Measurements from ENCODE around the gene PLAAT1.

PLAAT1 gene

DNA sequence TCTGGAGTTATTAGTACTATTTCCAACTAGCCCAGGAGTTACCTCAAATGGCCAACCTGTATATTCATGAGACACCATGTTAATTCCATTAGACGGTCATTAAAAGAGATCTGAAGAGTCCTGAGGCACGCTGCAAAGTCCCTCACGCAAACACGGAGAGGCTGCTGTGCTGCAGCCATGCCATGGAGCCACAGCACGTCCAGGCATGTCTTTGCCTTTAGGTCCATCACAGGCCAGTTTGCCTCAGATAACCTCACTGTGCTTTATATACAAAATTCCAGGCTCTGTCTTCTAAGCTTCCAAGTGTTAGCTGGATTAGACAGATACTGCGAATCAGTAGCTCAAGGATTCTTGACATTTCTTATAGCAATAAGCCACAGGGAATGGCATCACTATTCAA is 9.8 kb upstream of the PLAAT1 start:
- H3K79me2 ChIP-seq, result no peaks in the 10 kb centered on the region
- TF ChIP-seq, protein P1, sequence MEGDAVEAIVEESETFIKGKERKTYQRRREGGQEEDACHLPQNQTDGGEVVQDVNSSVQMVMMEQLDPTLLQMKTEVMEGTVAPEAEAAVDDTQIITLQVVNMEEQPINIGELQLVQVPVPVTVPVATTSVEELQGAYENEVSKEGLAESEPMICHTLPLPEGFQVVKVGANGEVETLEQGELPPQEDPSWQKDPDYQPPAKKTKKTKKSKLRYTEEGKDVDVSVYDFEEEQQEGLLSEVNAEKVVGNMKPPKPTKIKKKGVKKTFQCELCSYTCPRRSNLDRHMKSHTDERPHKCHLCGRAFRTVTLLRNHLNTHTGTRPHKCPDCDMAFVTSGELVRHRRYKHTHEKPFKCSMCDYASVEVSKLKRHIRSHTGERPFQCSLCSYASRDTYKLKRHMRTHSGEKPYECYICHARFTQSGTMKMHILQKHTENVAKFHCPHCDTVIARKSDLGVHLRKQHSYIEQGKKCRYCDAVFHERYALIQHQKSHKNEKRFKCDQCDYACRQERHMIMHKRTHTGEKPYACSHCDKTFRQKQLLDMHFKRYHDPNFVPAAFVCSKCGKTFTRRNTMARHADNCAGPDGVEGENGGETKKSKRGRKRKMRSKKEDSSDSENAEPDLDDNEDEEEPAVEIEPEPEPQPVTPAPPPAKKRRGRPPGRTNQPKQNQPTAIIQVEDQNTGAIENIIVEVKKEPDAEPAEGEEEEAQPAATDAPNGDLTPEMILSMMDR (IDR thresholded peaks at IDR 0.05), result no peak

DNA sequence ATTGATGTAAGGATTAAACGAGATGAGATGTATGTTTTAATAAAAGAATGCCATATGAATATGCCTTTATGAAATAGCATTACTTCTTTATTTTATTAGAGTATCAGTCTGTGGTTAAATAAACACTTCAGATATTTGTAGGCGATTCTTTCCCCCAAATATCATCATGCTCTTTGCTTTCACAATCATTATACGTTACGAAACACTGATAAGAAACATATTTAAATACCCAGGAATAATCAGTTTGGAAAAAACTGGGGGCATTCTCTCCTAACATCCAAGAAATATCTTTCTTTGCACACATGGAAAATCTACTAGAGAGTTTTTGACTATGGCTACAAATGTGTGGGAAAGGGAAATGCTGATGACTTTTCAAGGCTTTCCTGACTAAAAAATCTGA is 4.4 kb upstream of the PLAAT1 start:
- TF ChIP-seq, protein P1 (IDR thresholded peaks at IDR 0.05), result no peak
- no peak overlapping the region for H3K27ac ChIP-seq
- H3K36me3 ChIP-seq (ENCODE audit: control insufficient read depth, insufficient read depth, low read length), result no peaks in the 10 kb centered on the region
- H2AFZ ChIP-seq, result no peak overlapping the region
- H3K9ac ChIP-seq, result no peak overlapping the region
- no peaks in the 10 kb centered on the region for H3K9me3 ChIP-seq (ENCODE audit: control insufficient read depth, low read length)
- H3K4me2 ChIP-seq (ENCODE audit: low read length), result no peak overlapping the region
- no peaks in the 10 kb centered on the region for H3K4me1 ChIP-seq
- no peak overlapping the region for H3K4me3 ChIP-seq (ENCODE audit: low read depth, low read length)
- H3K27me3 ChIP-seq (ENCODE audit: control insufficient read depth, insufficient read depth, low read length), result no peaks in the 10 kb centered on the region
- H3K79me2 ChIP-seq, result no peaks in the 10 kb centered on the region

More for the DNA sequence above, 9.8 kb upstream of the PLAAT1 start:
- Histone ChIP-seq H3K27ac (no peak overlapping the region), H3K4me1 (no peaks in the 10 kb centered on the region), H3K4me2 (ENCODE audit: low read length) (no peak overlapping the region), H3K27me3 (ENCODE audit: control insufficient read depth, insufficient read depth, low read length) (no peaks in the 10 kb centered on the region), H3K9me3 (ENCODE audit: control insufficient read depth, low read length) (no peaks in the 10 kb centered on the region), H3K4me3 (ENCODE audit: low read depth, low read length) (no peak overlapping the region), H2AFZ (no peak overlapping the region), H3K9ac (no peak overlapping the region), H3K36me3 (ENCODE audit: control insufficient read depth, insufficient read depth, low read length) (no peaks in the 10 kb centered on the region)

DNA sequence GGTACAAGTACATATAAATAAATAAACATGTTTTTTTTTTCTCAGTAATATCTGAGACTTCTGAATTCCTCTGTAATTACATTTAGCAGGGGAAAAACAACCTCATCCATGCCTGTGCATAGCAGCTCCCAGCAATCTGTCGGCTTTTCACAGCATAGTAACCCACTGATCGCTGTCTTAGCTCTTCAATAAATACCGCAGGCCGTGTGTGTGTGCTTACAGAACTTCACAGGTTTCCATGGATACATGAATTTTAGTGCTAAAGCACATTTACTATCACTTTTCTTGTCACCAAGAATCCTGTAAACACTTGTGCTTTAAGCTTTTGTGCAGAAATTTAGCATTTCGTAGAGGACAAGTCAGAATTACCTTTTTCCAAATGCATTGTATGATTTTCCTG is 4.0 kb upstream of the PLAAT1 start:
- Histone ChIP-seq H3K4me2 (ENCODE audit: low read length) (no peak overlapping the region), H3K4me1 (no peaks in the 10 kb centered on the region), H3K4me3 (ENCODE audit: low read depth, low read length) (no peak overlapping the region), H3K27me3 (ENCODE audit: control insufficient read depth, insufficient read depth, low read length) (no peaks in the 10 kb centered on the region), H3K36me3 (ENCODE audit: control insufficient read depth, insufficient read depth, low read length) (no peaks in the 10 kb centered on the region), H3K79me2 (no peaks in the 10 kb centered on the region), H3K9me3 (ENCODE audit: control insufficient read depth, low read length) (no peaks in the 10 kb centered on the region), H2AFZ (no peak overlapping the region), H3K9ac (no peak overlapping the region), H3K27ac (no peak overlapping the region)
- TF ChIP-seq, protein P1 (IDR thresholded peaks at IDR 0.05), result no peak

DNA sequence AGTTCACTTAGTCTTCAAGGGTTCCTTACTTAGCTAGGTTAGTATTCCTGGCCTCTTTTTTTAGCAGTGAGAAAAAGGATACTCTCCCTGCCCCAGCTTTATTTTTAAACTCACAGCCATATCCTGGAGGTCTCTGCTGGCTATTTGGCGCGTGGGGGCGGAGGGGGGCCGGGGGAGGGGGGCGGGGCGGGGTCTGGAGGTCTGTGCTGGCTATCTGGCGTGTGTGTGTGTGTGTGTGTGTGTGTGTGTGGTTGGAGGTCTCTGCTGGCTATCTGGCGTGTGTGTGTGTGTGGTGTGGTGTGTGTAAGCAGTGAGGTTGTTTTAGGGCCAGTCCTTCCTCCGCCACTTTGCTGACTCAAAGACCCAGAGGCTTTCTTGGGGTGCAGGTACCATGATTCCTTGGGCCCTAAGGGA is 579 bp upstream of the PLAAT1 start:
- Histone ChIP-seq H3K4me2 (ENCODE audit: low read length) (peak overlapping the region; percentile 90), H3K27ac (peak overlapping the region; percentile 55), H3K36me3 (ENCODE audit: control insufficient read depth, insufficient read depth, low read length) (no peaks in the 10 kb centered on the region), H3K9ac (peak overlapping the region; percentile 5), H3K4me3 (ENCODE audit: low read depth, low read length) (peak overlapping the region; percentile 74), H3K4me1 (no peaks in the 10 kb centered on the region), H3K9me3 (ENCODE audit: control insufficient read depth, low read length) (no peaks in the 10 kb centered on the region), H3K79me2 (no peaks in the 10 kb centered on the region), H3K27me3 (ENCODE audit: control insufficient read depth, insufficient read depth, low read length) (no peaks in the 10 kb centered on the region), H2AFZ (peak overlapping the region; percentile 76)
- TF ChIP-seq, protein P1 (IDR thresholded peaks at IDR 0.05), result no peak

DNA sequence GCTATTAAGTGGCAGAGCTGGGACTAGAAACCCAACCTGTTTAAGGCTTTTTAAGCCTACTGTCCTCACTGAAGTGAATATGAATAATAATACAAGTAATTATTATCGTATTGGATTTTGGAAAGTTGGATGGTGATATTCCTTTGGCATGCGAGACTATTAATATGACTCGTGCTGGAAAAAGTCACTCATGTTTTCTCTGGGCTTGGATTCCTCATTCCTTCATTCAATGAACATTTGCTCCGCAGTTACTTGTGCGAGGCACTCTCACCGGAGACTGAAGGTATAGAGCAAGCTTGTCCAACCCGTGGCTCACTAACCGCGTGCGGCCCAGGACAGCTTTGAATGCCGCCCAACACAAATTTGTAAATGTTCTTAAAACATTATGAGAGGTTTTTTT is 694 bp downstream of the PLAAT1 start:
- Histone ChIP-seq H3K9ac (no peak overlapping the region), H3K4me1 (no peaks in the 10 kb centered on the region), H3K79me2 (no peaks in the 10 kb centered on the region), H2AFZ (peak overlapping the region; percentile 96), H3K36me3 (ENCODE audit: control insufficient read depth, insufficient read depth, low read length) (no peaks in the 10 kb centered on the region), H3K4me2 (ENCODE audit: low read length) (peak overlapping the region; percentile 91), H3K9me3 (ENCODE audit: control insufficient read depth, low read length) (no peaks in the 10 kb centered on the region), H3K4me3 (ENCODE audit: low read depth, low read length) (peak overlapping the region; percentile 64), H3K27me3 (ENCODE audit: control insufficient read depth, insufficient read depth, low read length) (no peaks in the 10 kb centered on the region), H3K27ac (peak overlapping the region; percentile 59)
- TF ChIP-seq, protein P1 (IDR thresholded peaks at IDR 0.05), result no peak
